Activated CD4-positive, alpha-beta T cell treated with anti-CD3 and anti-CD28 coated beads for 48 hours (primary cell): Measurements from ENCODE around the gene SLC6A6.
"Not testable (repeated sequence)": the region's sequence is repeated elsewhere in the genome, so short reads cannot be mapped to it uniquely, and the experiment has no call there.

Experiments
- DNase-seq: peaks from one replicate; pipeline ENCODE4 v3.0.0-alpha.2; 2020

Gene SLC6A6

GRCh38 chr3:14437705-14438104, 35.3 kb downstream of the SLC6A6 start:
- not testable (repeated sequence) for DNase-seq

GRCh38 chr3:14438262-14438661, 35.9 kb downstream of the SLC6A6 start:
- no peak for DNase-seq

GRCh38 chr3:14438929-14439328, 36.5 kb downstream of the SLC6A6 start:
- no peak for DNase-seq

- no peak for DNase-seq
Measured at GRCh38 chr3:14439501-14440167, 37.2 kb downstream of the SLC6A6 start.

- no peak for DNase-seq
Measured at GRCh38 chr3:14440168-14440518, 37.7 kb downstream of the SLC6A6 start.

GRCh38 chr3:14440531-14441239, 38.3 kb downstream of the SLC6A6 start:
- DNase-seq, result no peak

GRCh38 chr3:14441240-14441919, 39.0 kb downstream of the SLC6A6 start:
- no peak for DNase-seq

GRCh38 chr3:14441920-14442300, 39.5 kb downstream of the SLC6A6 start:
- no peak for DNase-seq

GRCh38 chr3:14444380-14444779, 42.0 kb downstream of the SLC6A6 start:
- no peak for DNase-seq

GRCh38 chr3:14445773-14446172, 43.4 kb downstream of the SLC6A6 start:
- no peak for DNase-seq

GRCh38 chr3:14446988-14447570, 44.7 kb downstream of the SLC6A6 start:
- no peak for DNase-seq

- no peak for DNase-seq
Measured at GRCh38 chr3:14448063-14448462, 45.7 kb downstream of the SLC6A6 start.

- DNase-seq, result no peak
Measured at GRCh38 chr3:14448756-14449727, 46.6 kb downstream of the SLC6A6 start.

GRCh38 chr3:14450506-14450905, 48.1 kb downstream of the SLC6A6 start:
- no peak for DNase-seq

- no peak for DNase-seq
Measured at GRCh38 chr3:14450922-14451606, 48.7 kb downstream of the SLC6A6 start.

GRCh38 chr3:14451844-14452739, 49.7 kb downstream of the SLC6A6 start:
- no peak for DNase-seq

- no peak for DNase-seq
Measured at GRCh38 chr3:14452740-14453710, 50.6 kb downstream of the SLC6A6 start.

GRCh38 chr3:14453876-14454638, 51.7 kb downstream of the SLC6A6 start:
- DNase-seq, result no peak
